ENCODE results near the gene DOCK2.
"Not testable (repeated sequence)": the region's sequence is repeated elsewhere in the genome, so short reads cannot be mapped to it uniquely, and the experiment has no call there.

DOCK2 gene

GRCh38 chr5:170092455-170093101 lies 455.5 kb downstream of the DOCK2 start:
- no peaks in the 10 kb centered on the region; the same call in 1 of the 2 replicates for H3K27me3 ChIP-seq (ENCODE audit: control insufficient read depth, low read length)
- no peaks in the 10 kb centered on the region for H3K36me3 ChIP-seq (ENCODE audit: control insufficient read depth, low read length)
- H3F3A ChIP-seq (ENCODE audit: control insufficient read depth, insufficient read depth), result no peaks in the 10 kb centered on the region
- no peak overlapping the region for H3K4me2 ChIP-seq (ENCODE audit: low read length)
- no peak overlapping the region for H3K27ac ChIP-seq (ENCODE audit: low read depth, low read length)
- no peak for TF ChIP-seq EZH2phosphoT487 (IDR thresholded peaks at IDR 0.05; ENCODE audit: borderline replicate concordance, low read length)
- TF ChIP-seq, protein P1, sequence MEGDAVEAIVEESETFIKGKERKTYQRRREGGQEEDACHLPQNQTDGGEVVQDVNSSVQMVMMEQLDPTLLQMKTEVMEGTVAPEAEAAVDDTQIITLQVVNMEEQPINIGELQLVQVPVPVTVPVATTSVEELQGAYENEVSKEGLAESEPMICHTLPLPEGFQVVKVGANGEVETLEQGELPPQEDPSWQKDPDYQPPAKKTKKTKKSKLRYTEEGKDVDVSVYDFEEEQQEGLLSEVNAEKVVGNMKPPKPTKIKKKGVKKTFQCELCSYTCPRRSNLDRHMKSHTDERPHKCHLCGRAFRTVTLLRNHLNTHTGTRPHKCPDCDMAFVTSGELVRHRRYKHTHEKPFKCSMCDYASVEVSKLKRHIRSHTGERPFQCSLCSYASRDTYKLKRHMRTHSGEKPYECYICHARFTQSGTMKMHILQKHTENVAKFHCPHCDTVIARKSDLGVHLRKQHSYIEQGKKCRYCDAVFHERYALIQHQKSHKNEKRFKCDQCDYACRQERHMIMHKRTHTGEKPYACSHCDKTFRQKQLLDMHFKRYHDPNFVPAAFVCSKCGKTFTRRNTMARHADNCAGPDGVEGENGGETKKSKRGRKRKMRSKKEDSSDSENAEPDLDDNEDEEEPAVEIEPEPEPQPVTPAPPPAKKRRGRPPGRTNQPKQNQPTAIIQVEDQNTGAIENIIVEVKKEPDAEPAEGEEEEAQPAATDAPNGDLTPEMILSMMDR (IDR thresholded peaks at IDR 0.05; ENCODE audit: low read depth, low read length, poor library complexity, severe bottlenecking), result no peak
- H3K9me3 ChIP-seq (ENCODE audit: control insufficient read depth, insufficient read depth, low read length), result no peaks in the 10 kb centered on the region
- H3K4me3 ChIP-seq (ENCODE audit: low read length), result no peak overlapping the region
- no peaks in the 10 kb centered on the region for H3K4me1 ChIP-seq (ENCODE audit: control insufficient read depth, low read length)
- H4K20me1 ChIP-seq (ENCODE audit: control insufficient read depth, insufficient read depth, low read depth, low read length), result no peaks in the 10 kb centered on the region
- no peaks in the 10 kb centered on the region for H3K79me2 ChIP-seq (ENCODE audit: control insufficient read depth, low read length)
- no peaks in the 10 kb centered on the region for H3K9me2 ChIP-seq (replicated peaks; ENCODE audit: control insufficient read depth, low read length)

- not testable (repeated sequence) for H4K20me1 ChIP-seq (ENCODE audit: control insufficient read depth, insufficient read depth, low read depth, low read length); H3K4me2 ChIP-seq (ENCODE audit: low read length); H3K36me3 ChIP-seq (ENCODE audit: control insufficient read depth, low read length); H3F3A ChIP-seq (ENCODE audit: control insufficient read depth, insufficient read depth); H3K79me2 ChIP-seq (ENCODE audit: control insufficient read depth, low read length); H3K27me3 ChIP-seq (ENCODE audit: control insufficient read depth, low read length); H3K4me3 ChIP-seq (ENCODE audit: low read length); H3K27ac ChIP-seq (ENCODE audit: low read depth, low read length); H3K4me1 ChIP-seq (ENCODE audit: control insufficient read depth, low read length); H3K9me3 ChIP-seq (ENCODE audit: control insufficient read depth, insufficient read depth, low read length); H3K9me2 ChIP-seq (replicated peaks; ENCODE audit: control insufficient read depth, low read length)
These were observed 457.3 kb downstream of the DOCK2 start for GRCh38 chr5:170094329-170094728.

DNA sequence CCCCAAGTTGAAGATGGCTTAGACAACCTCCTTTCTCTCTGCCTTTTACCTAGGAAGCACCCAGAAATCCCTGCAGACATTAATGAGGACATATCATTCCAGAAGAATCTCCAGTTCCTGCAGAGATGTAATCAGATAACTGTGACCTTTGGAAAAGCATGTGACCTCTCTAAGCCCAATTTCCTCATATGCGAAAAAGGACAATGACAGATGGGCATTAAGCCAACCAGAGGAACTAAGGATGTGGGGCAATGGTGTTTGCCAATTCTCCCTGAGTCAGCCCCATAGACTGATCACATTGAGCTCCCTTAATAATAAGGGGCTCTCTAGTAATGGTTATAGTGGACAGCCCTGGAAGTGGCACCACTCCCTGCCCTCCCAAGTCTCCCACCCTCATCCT lies 458.6 kb downstream of the DOCK2 start:
- Histone ChIP-seq H3K27ac (ENCODE audit: low read depth, low read length) (no peak overlapping the region), H3K27me3 (ENCODE audit: control insufficient read depth, low read length) (peaks cover 6% of the 10 kb centered on the region; the same call in 1 of the 2 replicates), H3F3A (ENCODE audit: control insufficient read depth, insufficient read depth) (no peaks in the 10 kb centered on the region), H3K4me1 (ENCODE audit: control insufficient read depth, low read length) (no peaks in the 10 kb centered on the region), H3K36me3 (ENCODE audit: control insufficient read depth, low read length) (no peaks in the 10 kb centered on the region), H3K4me3 (ENCODE audit: low read length) (no peak overlapping the region), H3K79me2 (ENCODE audit: control insufficient read depth, low read length) (no peaks in the 10 kb centered on the region), H4K20me1 (ENCODE audit: control insufficient read depth, insufficient read depth, low read depth, low read length) (no peaks in the 10 kb centered on the region), H3K4me2 (ENCODE audit: low read length) (no peak overlapping the region), H3K9me2 (replicated peaks; ENCODE audit: control insufficient read depth, low read length) (no peaks in the 10 kb centered on the region), H3K9me3 (ENCODE audit: control insufficient read depth, insufficient read depth, low read length) (no peaks in the 10 kb centered on the region)
- TF ChIP-seq EZH2phosphoT487 (IDR thresholded peaks at IDR 0.05; ENCODE audit: borderline replicate concordance, low read length), result no peak
- TF ChIP-seq, protein P1 (IDR thresholded peaks at IDR 0.05; ENCODE audit: low read depth, low read length, poor library complexity, severe bottlenecking), result no peak

GRCh38 chr5:170097934-170098333 lies 460.9 kb downstream of the DOCK2 start:
- no peak overlapping the region for H3K4me3 ChIP-seq (ENCODE audit: low read length)
- H3K4me2 ChIP-seq (ENCODE audit: low read length), result no peak overlapping the region
- no peaks in the 10 kb centered on the region for H3K4me1 ChIP-seq (ENCODE audit: control insufficient read depth, low read length)

More at GRCh38 chr5:170097934-170098333, 460.9 kb downstream of the DOCK2 start:
- H3K27ac ChIP-seq (ENCODE audit: low read depth, low read length), result no peak overlapping the region
- H3K9me2 ChIP-seq (replicated peaks; ENCODE audit: control insufficient read depth, low read length), result no peaks in the 10 kb centered on the region
- no peaks in the 10 kb centered on the region for H3K79me2 ChIP-seq (ENCODE audit: control insufficient read depth, low read length)
- H3F3A ChIP-seq (ENCODE audit: control insufficient read depth, insufficient read depth), result no peaks in the 10 kb centered on the region
- no peaks in the 10 kb centered on the region for H4K20me1 ChIP-seq (ENCODE audit: control insufficient read depth, insufficient read depth, low read depth, low read length)
- no peak for TF ChIP-seq EZH2phosphoT487 (IDR thresholded peaks at IDR 0.05; ENCODE audit: borderline replicate concordance, low read length)
- TF ChIP-seq, protein P1 (IDR thresholded peaks at IDR 0.05; ENCODE audit: low read depth, low read length, poor library complexity, severe bottlenecking), result no peak
- no peaks in the 10 kb centered on the region for H3K9me3 ChIP-seq (ENCODE audit: control insufficient read depth, insufficient read depth, low read length)
- H3K36me3 ChIP-seq (ENCODE audit: control insufficient read depth, low read length), result no peaks in the 10 kb centered on the region
- peaks cover 6% of the 10 kb centered on the region; the same call in 1 of the 2 replicates for H3K27me3 ChIP-seq (ENCODE audit: control insufficient read depth, low read length)

Data from DOHH2 (cell line).